ENCODE measurements around the gene STON2. TPM values are rescaled to one million over a fixed set of nuclear protein-coding genes. Genes with fewer than 3 reads are reported as not detected.

Gene STON2, protein sequence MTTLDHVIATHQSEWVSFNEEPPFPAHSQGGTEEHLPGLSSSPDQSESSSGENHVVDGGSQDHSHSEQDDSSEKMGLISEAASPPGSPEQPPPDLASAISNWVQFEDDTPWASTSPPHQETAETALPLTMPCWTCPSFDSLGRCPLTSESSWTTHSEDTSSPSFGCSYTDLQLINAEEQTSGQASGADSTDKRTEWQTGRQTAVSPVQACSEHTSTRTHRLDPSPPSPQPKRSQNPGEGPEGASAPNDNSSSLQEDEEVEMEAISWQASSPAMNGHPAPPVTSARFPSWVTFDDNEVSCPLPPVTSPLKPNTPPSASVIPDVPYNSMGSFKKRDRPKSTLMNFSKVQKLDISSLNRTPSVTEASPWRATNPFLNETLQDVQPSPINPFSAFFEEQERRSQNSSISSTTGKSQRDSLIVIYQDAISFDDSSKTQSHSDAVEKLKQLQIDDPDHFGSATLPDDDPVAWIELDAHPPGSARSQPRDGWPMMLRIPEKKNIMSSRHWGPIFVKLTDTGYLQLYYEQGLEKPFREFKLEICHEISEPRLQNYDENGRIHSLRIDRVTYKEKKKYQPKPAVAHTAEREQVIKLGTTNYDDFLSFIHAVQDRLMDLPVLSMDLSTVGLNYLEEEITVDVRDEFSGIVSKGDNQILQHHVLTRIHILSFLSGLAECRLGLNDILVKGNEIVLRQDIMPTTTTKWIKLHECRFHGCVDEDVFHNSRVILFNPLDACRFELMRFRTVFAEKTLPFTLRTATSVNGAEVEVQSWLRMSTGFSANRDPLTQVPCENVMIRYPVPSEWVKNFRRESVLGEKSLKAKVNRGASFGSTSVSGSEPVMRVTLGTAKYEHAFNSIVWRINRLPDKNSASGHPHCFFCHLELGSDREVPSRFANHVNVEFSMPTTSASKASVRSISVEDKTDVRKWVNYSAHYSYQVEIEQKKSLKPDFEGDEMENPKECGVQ
- total RNA-seq, result 10 to 100 TPM in 1 of 2 donors, 1 to 10 TPM in 1; 6.6 to 16.6 TPM

- Histone ChIP-seq H3K36me3 (replicated peaks in 1 of 2; ENCODE audit: insufficient read depth in 1 of 2, low read depth in 2 of 2) (no peaks in the 10 kb centered on the region), H3K27ac (no peak within 1 kb of the TSS), H3K4me3 (no peak within 1 kb of the TSS), H3K27me3 (no peaks in the 10 kb centered on the region), H3K4me1 (no peaks in the 10 kb centered on the region), H3K9me3 (no peaks in the 10 kb centered on the region)
- DNase-seq, result peak in 2 of 4 donors; percentile 10 to 28
- no peak for ATAC-seq
- TF ChIP-seq, protein P1, sequence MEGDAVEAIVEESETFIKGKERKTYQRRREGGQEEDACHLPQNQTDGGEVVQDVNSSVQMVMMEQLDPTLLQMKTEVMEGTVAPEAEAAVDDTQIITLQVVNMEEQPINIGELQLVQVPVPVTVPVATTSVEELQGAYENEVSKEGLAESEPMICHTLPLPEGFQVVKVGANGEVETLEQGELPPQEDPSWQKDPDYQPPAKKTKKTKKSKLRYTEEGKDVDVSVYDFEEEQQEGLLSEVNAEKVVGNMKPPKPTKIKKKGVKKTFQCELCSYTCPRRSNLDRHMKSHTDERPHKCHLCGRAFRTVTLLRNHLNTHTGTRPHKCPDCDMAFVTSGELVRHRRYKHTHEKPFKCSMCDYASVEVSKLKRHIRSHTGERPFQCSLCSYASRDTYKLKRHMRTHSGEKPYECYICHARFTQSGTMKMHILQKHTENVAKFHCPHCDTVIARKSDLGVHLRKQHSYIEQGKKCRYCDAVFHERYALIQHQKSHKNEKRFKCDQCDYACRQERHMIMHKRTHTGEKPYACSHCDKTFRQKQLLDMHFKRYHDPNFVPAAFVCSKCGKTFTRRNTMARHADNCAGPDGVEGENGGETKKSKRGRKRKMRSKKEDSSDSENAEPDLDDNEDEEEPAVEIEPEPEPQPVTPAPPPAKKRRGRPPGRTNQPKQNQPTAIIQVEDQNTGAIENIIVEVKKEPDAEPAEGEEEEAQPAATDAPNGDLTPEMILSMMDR (IDR thresholded peaks at IDR 0.05), result no peak
- no peak for TF ChIP-seq POLR2A (IDR thresholded peaks at IDR 0.05)
- 50 to 54% methylated on average over 5 of the region's 5 CpGs for WGBS, 2 donors
- intact Hi-C loops (cut with DNase I), result no loop called here
These were observed at the start of gene STON2 for GRCh38 chr14:81400202-81400678. Gene STON2, minus strand, starts transcription at chr14:81400324. Its CDS starts 1,942 bp downstream, at chr14:81398382.

DNA sequence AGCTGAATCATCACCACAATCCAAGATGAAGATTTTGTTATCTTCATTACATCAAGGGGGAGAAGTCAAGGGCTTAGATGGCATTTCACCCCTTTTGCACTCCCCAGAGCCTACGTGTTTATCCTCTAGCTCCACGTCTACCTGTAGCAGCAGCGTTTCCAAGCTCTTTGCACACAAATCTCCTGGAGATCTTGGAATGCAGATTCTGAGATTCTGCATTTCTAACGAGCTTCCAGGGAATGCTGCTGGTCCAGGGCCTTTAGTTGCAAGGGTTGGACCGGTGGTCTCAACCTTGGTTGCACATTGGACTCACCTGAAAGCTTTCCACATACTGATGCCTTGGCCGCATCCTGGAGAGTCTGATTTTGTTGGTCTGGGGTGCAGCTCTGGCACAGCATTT lies 49.5 kb upstream of the STON2 start:
- Histone ChIP-seq H3K27me3 (no peaks in the 10 kb centered on the region), H3K4me3 (no peak overlapping the region), H3K9me3 (no peaks in the 10 kb centered on the region), H3K36me3 (replicated peaks in 1 of 2; ENCODE audit: insufficient read depth in 1 of 2, low read depth in 2 of 2) (no peaks in the 10 kb centered on the region), H3K4me1 (peaks cover 10% of the 10 kb centered on the region), H3K27ac (no peak overlapping the region)
- intact Hi-C loops (cut with DNase I), result no loop called here
- ATAC-seq (no peak), DNase-seq (no peak)
- 55 to 62% methylated on average over 6 of the region's 6 CpGs for WGBS, 2 donors
- TF ChIP-seq POLR2A (IDR thresholded peaks at IDR 0.05), result no peak
- TF ChIP-seq, protein P1 (IDR thresholded peaks at IDR 0.05), result no peak

DNA sequence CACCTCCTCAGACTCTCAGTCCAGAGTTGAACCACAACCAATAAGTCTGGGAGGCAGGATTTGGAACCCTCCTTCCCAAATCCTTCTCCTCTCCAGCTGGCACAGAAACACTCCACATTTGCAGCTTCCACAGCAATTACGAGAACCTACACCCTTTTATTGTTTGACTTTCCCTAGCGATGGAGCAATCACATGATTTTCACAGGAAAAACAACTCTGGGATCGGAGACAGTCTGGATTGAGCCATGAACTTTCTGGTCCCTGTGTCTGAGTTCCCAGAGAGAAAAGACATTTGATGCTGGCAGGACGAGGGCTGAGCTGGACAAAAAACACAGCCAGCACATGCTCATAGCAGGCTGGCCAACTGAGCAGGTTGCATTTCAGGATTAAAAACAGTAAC lies 49.0 kb upstream of the STON2 start:
- no peak overlapping the region for H3K27ac ChIP-seq
- 10 to 11% methylated on average over 4 of the region's 4 CpGs for WGBS, 2 donors
- H3K9me3 ChIP-seq, result no peaks in the 10 kb centered on the region
- ATAC-seq (peak; percentile 30), DNase-seq (no peak)
- no peak overlapping the region for H3K4me3 ChIP-seq
- TF ChIP-seq, protein P1 (IDR thresholded peaks at IDR 0.05), result no peak
- no peak for TF ChIP-seq POLR2A (IDR thresholded peaks at IDR 0.05)
- H3K4me1 ChIP-seq, result peaks cover 10% of the 10 kb centered on the region
- H3K36me3 ChIP-seq (replicated peaks in 1 of 2; ENCODE audit: insufficient read depth in 1 of 2, low read depth in 2 of 2), result no peaks in the 10 kb centered on the region
- intact Hi-C loops (cut with DNase I), result no loop called here
- H3K27me3 ChIP-seq, result no peaks in the 10 kb centered on the region

DNA sequence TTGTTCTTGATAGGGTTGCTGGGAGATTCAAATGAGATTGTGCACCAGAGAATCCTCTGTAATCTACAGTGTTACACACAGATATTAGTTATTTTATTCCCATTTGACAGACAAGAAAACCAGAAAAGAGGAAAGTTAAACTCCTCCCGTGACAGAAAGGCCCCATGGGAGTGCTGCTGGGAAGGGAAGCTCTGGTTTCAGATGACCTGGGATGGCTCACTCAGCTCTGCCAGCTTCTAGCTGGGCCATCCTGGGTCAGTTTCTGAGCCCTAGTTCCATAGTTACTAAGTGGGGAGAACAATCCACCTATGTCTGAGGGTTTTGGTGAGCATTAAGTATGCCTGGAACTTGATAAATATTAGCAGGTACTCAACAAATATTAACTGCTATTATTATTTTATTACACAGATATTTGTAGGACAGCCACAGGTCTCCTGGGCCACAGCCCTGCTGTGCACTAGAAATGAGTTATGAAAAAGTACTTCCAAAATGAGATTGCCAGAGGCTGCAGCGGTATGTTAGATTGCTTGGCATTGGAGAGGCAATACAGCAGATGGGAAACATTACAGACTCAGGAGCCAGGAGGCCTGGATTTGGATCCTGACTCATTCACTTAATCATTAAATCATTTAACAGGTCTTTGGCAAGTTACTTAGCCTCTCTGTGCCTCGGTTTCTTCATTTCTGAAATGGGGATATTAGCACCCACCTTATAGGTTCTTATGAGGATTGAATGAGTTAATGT lies 47.1 kb upstream of the STON2 start:
- peaks cover 10% of the 10 kb centered on the region for H3K4me1 ChIP-seq
- 77 to 84% methylated on average over 3 of the region's 3 CpGs for WGBS, 2 donors
- no peak overlapping the region for H3K4me3 ChIP-seq
- no peak overlapping the region for H3K27ac ChIP-seq
- TF ChIP-seq POLR2A (IDR thresholded peaks at IDR 0.05), result no peak
- TF ChIP-seq, protein P1 (IDR thresholded peaks at IDR 0.05), result no peak
- intact Hi-C loops (cut with DNase I), result no loop called here
- ATAC-seq, result no peak
- no peaks in the 10 kb centered on the region for H3K36me3 ChIP-seq (replicated peaks in 1 of 2; ENCODE audit: insufficient read depth in 1 of 2, low read depth in 2 of 2)
- H3K27me3 ChIP-seq, result no peaks in the 10 kb centered on the region
- no peaks in the 10 kb centered on the region for H3K9me3 ChIP-seq
- no peak for DNase-seq

All from body of pancreas (tissue), 4 donors.